ENCODE data around the gene PDE2A.

PDE2A gene

GRCh38 chr11:72655014-72655413 lies 19.2 kb downstream of the PDE2A start:
- DNase-seq: no peak

GRCh38 chr11:72653649-72654048 lies 20.6 kb downstream of the PDE2A start:
- DNase-seq: no peak

GRCh38 chr11:72652873-72653630 lies 21.2 kb downstream of the PDE2A start:
- peak; percentile 88 for DNase-seq

- no peak for DNase-seq
These were observed 22.1 kb downstream of the PDE2A start for GRCh38 chr11:72652133-72652532.

- DNase-seq: no peak
These were observed 24.8 kb downstream of the PDE2A start for GRCh38 chr11:72649215-72649976.

GRCh38 chr11:72648384-72649136 lies 25.7 kb downstream of the PDE2A start:
- no peak for DNase-seq

- DNase-seq: no peak
These were observed 26.3 kb downstream of the PDE2A start for GRCh38 chr11:72647882-72648281.

GRCh38 chr11:72646472-72646871 lies 27.8 kb downstream of the PDE2A start:
- no peak for DNase-seq

- no peak for DNase-seq
These were observed 28.2 kb downstream of the PDE2A start for GRCh38 chr11:72646024-72646423.

GRCh38 chr11:72643547-72643946 lies 30.7 kb downstream of the PDE2A start:
- no peak for DNase-seq

GRCh38 chr11:72642884-72643522 lies 31.2 kb downstream of the PDE2A start:
- peak; percentile 77 for DNase-seq

GRCh38 chr11:72642043-72642883 lies 32.0 kb downstream of the PDE2A start:
- DNase-seq: peak; percentile 66

GRCh38 chr11:72641522-72642042 lies 32.6 kb downstream of the PDE2A start:
- DNase-seq: no peak

GRCh38 chr11:72639502-72640375 lies 34.5 kb downstream of the PDE2A start:
- DNase-seq: no peak

GRCh38 chr11:72637926-72638325 lies 36.3 kb downstream of the PDE2A start:
- no peak for DNase-seq

GRCh38 chr11:72637198-72637597 lies 37.0 kb downstream of the PDE2A start:
- DNase-seq: no peak

GRCh38 chr11:72636376-72636775 lies 37.8 kb downstream of the PDE2A start:
- DNase-seq: no peak

- no peak for DNase-seq
These were observed 38.3 kb downstream of the PDE2A start for GRCh38 chr11:72635933-72636332.

GRCh38 chr11:72635309-72635915 lies 38.8 kb downstream of the PDE2A start:
- no peak for DNase-seq

GRCh38 chr11:72634472-72635095 lies 39.6 kb downstream of the PDE2A start:
- DNase-seq: no peak
